ENCODE measurements around the gene TUFT1. TPM values are rescaled to one million over a fixed set of nuclear protein-coding genes. Genes with fewer than 3 reads are reported as not detected.

Gene TUFT1
- total RNA-seq, 1 donor from 2014 or later: 33.5 TPM

GRCh38 chr1:151626740-151627334, 86.7 kb downstream of the TUFT1 start:
- DNase-seq (ENCODE audit: low read depth): no peak
- H3K4me3 ChIP-seq (ENCODE audit: low read depth, low read length): no peak overlapping the region
- TF ChIP-seq CTCF (conservative IDR thresholded peaks at IDR 0.05; ENCODE audit: low read depth, low read length): no peak

- TF ChIP-seq CTCF (conservative IDR thresholded peaks at IDR 0.05; ENCODE audit: low read depth, low read length): no peak
- no peak for DNase-seq (ENCODE audit: low read depth)
- no peak overlapping the region for H3K4me3 ChIP-seq (ENCODE audit: low read depth, low read length)
These were observed 89.2 kb downstream of the TUFT1 start for GRCh38 chr1:151629278-151629677.

Other genes with a start within 250 kb of the TUFT1 start
- gene PI4KB, start 212.9 kb upstream of the TUFT1 start, total RNA-seq: 26.3 and 73.3 TPM in 2 replicates
- gene RFX5, start 193.1 kb upstream of the TUFT1 start, total RNA-seq: 25.9 and 33.9 TPM in 2 replicates
- gene SELENBP1, start 167.6 kb upstream of the TUFT1 start, total RNA-seq: 2.7 and 5.9 TPM in 2 replicates
- 348 and 446 TPM in 2 replicates for gene PSMB4, start 140.7 kb upstream of the TUFT1 start, total RNA-seq
- 18.2 and 29.3 TPM in 2 replicates for gene POGZ, start 80.8 kb upstream of the TUFT1 start, total RNA-seq
- gene CGN, start 28.9 kb upstream of the TUFT1 start, total RNA-seq: 9.5 and 10.1 TPM in 2 replicates
- gene SNX27, start 71.7 kb downstream of the TUFT1 start, total RNA-seq: 13.2 and 14.8 TPM in 2 replicates
- not detected in 2 replicates for gene CELF3, start 176.5 kb downstream of the TUFT1 start, total RNA-seq
- gene RIIAD1, start 181.2 kb downstream of the TUFT1 start, total RNA-seq: not detected in 2 replicates
- 136 and 166 TPM in 2 replicates for gene MRPL9, start 223.2 kb downstream of the TUFT1 start, total RNA-seq